Adrenal gland (tissue), 12 donors: ENCODE measurements around the gene EHMT1. TPM values are rescaled to one million over a fixed set of nuclear protein-coding genes. Genes with fewer than 3 reads are reported as not detected.

Experiments used
- DNase-seq, 7 donors: peaks; one replicate each; pipeline ENCODE4 v3.0.0-alpha.2; 2019 to 2020
- H3K27ac ChIP-seq, 5 donors: fragments of 200-600 bp; sonication (generic) in 4 of 5; 1 replicate in 3 of 5; 2 replicates in 2 of 5; pipeline versions ENCODE4 v1.5.1 to v1.8.0; 2016 to 2020; ENCODE audit warnings: mild to moderate bottlenecking in 1 of 5
- H3K27me3 ChIP-seq: fragments of 200-600 bp; 2 replicates; pipeline ENCODE4 v1.8.0; 2021
- H3K36me3 ChIP-seq, 2 donors: fragments of 200-600 bp; replicated peaks in 1 of 2; 1 replicate in 1 of 2; 2 replicates in 1 of 2; pipeline versions ENCODE4 v1.5.1 to v1.8.0; 2018 to 2022
- H3K4me1 ChIP-seq, 2 donors: fragments of 200-600 bp; replicated peaks in 1 of 2; 1 replicate in 1 of 2; 2 replicates in 1 of 2; pipeline versions ENCODE4 v1.5.1 to v1.8.0; 2018 to 2021
- H3K4me3 ChIP-seq, 4 donors: fragments of 200-600 bp; sonication (generic) in 3 of 4; one replicate each; pipeline ENCODE4 v1.5.1; 2016 to 2018
- H3K9me3 ChIP-seq, 3 donors: fragments of 200-600 bp; sonication (generic) in 1 of 3; replicated peaks in 1 of 3; 1 replicate in 2 of 3; 2 replicates in 1 of 3; pipeline versions ENCODE4 v1.5.1 to v1.8.0; 2016 to 2021
- CTCF ChIP-seq, 6 experiments: fragments of 450-650 bp in 4 of 6; fragments of 200-600 bp in 2 of 6; sonication (generic) in 1 of 6; IDR thresholded peaks; 1 replicate in 5 of 6; 2 replicates in 1 of 6; pipeline versions ENCODE4 v1.5.1 to v1.8.0; 2016 to 2021; ENCODE audit warnings: antibody characterized with exemption in 6 of 6, mild to moderate bottlenecking in 2 of 6, moderate library complexity in 1 of 6
- POLR2A ChIP-seq, 2 donors: fragments of 450-650 bp; IDR thresholded peaks; one replicate each; pipeline ENCODE4 v1.6.1; 2017; ENCODE audit warnings: antibody characterized with exemption in 2 of 2, mild to moderate bottlenecking in 2 of 2, moderate library complexity in 1 of 2
- WGBS, 4 donors: extraction: QIAGEN DNeasy Blood & Tissue Kit in 2 of 4; methylation state at CpG; one replicate each; pipeline versions ENCODE4 v1.1.5 to v1.1.7; 2013 to 2017; 5-methylcytosine and 5-hydroxymethylcytosine counted together
- intact Hi-C, 2 donors: fragments of 100-400 bp; cut with DNase I; formaldehyde crosslinking; loops; one replicate each; pipeline versions ENCODE4 v1.14.1 to v1.15.0; 2022 to 2023
- polyA plus RNA-seq, 3 donors: library from polyadenylated mRNA; stranded (reverse); fragments of 200-250 nt in 2 of 3; fragments of 350-450 nt in 1 of 3; fragmentation: Illumina TruSeq in 1 of 3; extraction: RNeasy Lipid Tissue Mini Kit (QIAGEN cat#74804) in 1 of 3; gene quantifications; one replicate each; pipeline ENCODE4 v1.2.3, GENCODE V29; 2013 to 2014
- total RNA-seq, 9 donors: library from RNA; depleted of rRNA in 4 of 9; stranded (reverse); fragments of >200 nt in 4 of 9; fragments of 120-200 nt in 1 of 9; fragmentation: NEBNext Ultra II Directional in 1 of 9; extraction: Animal tissue kit (Norgen Biotek cat#: 25700) in 1 of 9; gene quantifications; one replicate each; pipeline versions ENCODE4 v1.1.0 to v1.2.4, GENCODE V29; 2013 to 2023
- donor health status: healthy with polysubstance abuse.
- donor health status: Bipolar disorder and iron deficiency.
- donor health status: DM: yes; HTN: yes; CAD: no.
- donor health status: DM: no; HTN: no; CAD: no.
- donor health status: DM: no; HTN: no; CAD: no.
- donor health status: DM: yes; HTN: yes; CAD: no.

Gene EHMT1
- total and polyA plus RNA-seq, 12 donors: 42.0 to 171 (median 71.0) TPM

GRCh38 chr9:137639303-137640051, 20.7 kb downstream of the EHMT1 start:
- H3K27ac ChIP-seq: peak overlapping the region in 4 of 5 donors; percentile 23 to 53 (median 40)
- no peaks in the 10 kb centered on the region for H3K36me3 ChIP-seq
- intact Hi-C loops: no loop called here
- peaks cover 8 to 30% of the 10 kb centered on the region in 2 donors for H3K4me1 ChIP-seq
- TF ChIP-seq CTCF (IDR thresholded peaks at IDR 0.05) (no peak), POLR2A (IDR thresholded peaks at IDR 0.05) (no peak)
- H3K27me3 ChIP-seq: no peaks in the 10 kb centered on the region
- DNase-seq: no peak
- H3K9me3 ChIP-seq: no peaks in the 10 kb centered on the region
- H3K4me3 ChIP-seq: peak overlapping the region in 1 of 4 donors; percentile 24
- WGBS, 4 donors: 55 to 58% (median 57%) methylated on average over 11 to 12 of the region's 12 CpGs

GRCh38 chr9:137640862-137641261, 22.1 kb downstream of the EHMT1 start:
- Histone ChIP-seq H3K4me1 (peaks cover 8 to 38% of the 10 kb centered on the region in 2 donors), H3K4me3 (no peak overlapping the region), H3K27me3 (no peaks in the 10 kb centered on the region), H3K36me3 (no peaks in the 10 kb centered on the region), H3K9me3 (no peaks in the 10 kb centered on the region), H3K27ac (no peak overlapping the region)
- no peak for DNase-seq
- TF ChIP-seq POLR2A (IDR thresholded peaks at IDR 0.05) (no peak), CTCF (IDR thresholded peaks at IDR 0.05) (no peak)
- WGBS, 4 donors: 89 to 95% (median 95%) methylated on average over 5 of the region's 5 CpGs
- intact Hi-C loops: no loop called here

- H3K27me3 ChIP-seq: no peaks in the 10 kb centered on the region
- DNase-seq: peak in 5 of 7 donors; percentile 45 to 72 (median 59)
- H3K4me3 ChIP-seq: no peak overlapping the region
- peak overlapping the region in 2 of 5 donors; percentile 8 to 17 for H3K27ac ChIP-seq
- intact Hi-C loops: no loop called here
- TF ChIP-seq POLR2A (IDR thresholded peaks at IDR 0.05) (no peak), CTCF (IDR thresholded peaks at IDR 0.05) (no peak)
- WGBS, 4 donors: 74 to 85% (median 78%) methylated on average over 10 of the region's 10 CpGs
- peaks cover 8 to 46% of the 10 kb centered on the region in 2 donors for H3K4me1 ChIP-seq
- no peaks in the 10 kb centered on the region for H3K36me3 ChIP-seq
- no peaks in the 10 kb centered on the region for H3K9me3 ChIP-seq
These were observed 23.4 kb downstream of the EHMT1 start for GRCh38 chr9:137642118-137642601.

- Histone ChIP-seq H3K27ac (no peak overlapping the region), H3K36me3 (no peaks in the 10 kb centered on the region), H3K27me3 (no peaks in the 10 kb centered on the region), H3K4me1 (peaks cover 8 to 49% of the 10 kb centered on the region in 2 donors), H3K9me3 (no peaks in the 10 kb centered on the region), H3K4me3 (no peak overlapping the region)
- TF ChIP-seq CTCF (IDR thresholded peaks at IDR 0.05): no peak
- no peak for DNase-seq
- intact Hi-C loops: no loop called here
- 69 to 79% (median 73%) methylated on average over 5 of the region's 5 CpGs for WGBS, 4 donors
These were observed 24.1 kb downstream of the EHMT1 start for GRCh38 chr9:137642892-137643291.
